ENCODE measurements around the gene RAB29.
"Not testable (repeated sequence)": the region's sequence is repeated elsewhere in the genome, so short reads cannot be mapped to it uniquely, and the experiment has no call there.

Gene RAB29

GRCh38 chr1:205760606-205761005 is 14.7 kb downstream of the RAB29 start:
- DNase-seq, result no peak

- no peak for DNase-seq
These were observed 18.7 kb downstream of the RAB29 start for GRCh38 chr1:205756552-205756951.

- DNase-seq, result no peak
These were observed 20.4 kb downstream of the RAB29 start for GRCh38 chr1:205754857-205755256.

- no peak for DNase-seq
These were observed 24.1 kb downstream of the RAB29 start for GRCh38 chr1:205751036-205751651.

GRCh38 chr1:205750138-205751035 is 24.9 kb downstream of the RAB29 start, which contains the start of gene NUCKS1:
Gene NUCKS1, minus strand, starts transcription at chr1:205750182. Its CDS starts 209 bp downstream, at chr1:205749973.
- peak; percentile 96 for DNase-seq

- DNase-seq, result peak; percentile 93
These were observed 25.8 kb downstream of the RAB29 start for GRCh38 chr1:205749234-205750137.

- no peak for DNase-seq
These were observed 26.7 kb downstream of the RAB29 start for GRCh38 chr1:205748403-205749233.

GRCh38 chr1:205746757-205747412 is 28.4 kb downstream of the RAB29 start:
- DNase-seq, result no peak

- no peak for DNase-seq
These were observed 30.9 kb downstream of the RAB29 start for GRCh38 chr1:205744403-205744802.

GRCh38 chr1:205743977-205744376 is 31.3 kb downstream of the RAB29 start:
- DNase-seq, result no peak

GRCh38 chr1:205741681-205742080 is 33.6 kb downstream of the RAB29 start:
- no peak for DNase-seq

GRCh38 chr1:205739348-205740160 is 35.7 kb downstream of the RAB29 start:
- no peak for DNase-seq

- no peak for DNase-seq
These were observed 40.1 kb downstream of the RAB29 start for GRCh38 chr1:205735218-205735617.

- DNase-seq, result no peak
These were observed 41.7 kb downstream of the RAB29 start for GRCh38 chr1:205733438-205734175.

- no peak for DNase-seq
These were observed 45.2 kb downstream of the RAB29 start for GRCh38 chr1:205729945-205730610.

GRCh38 chr1:205726619-205727125 is 48.6 kb downstream of the RAB29 start:
- DNase-seq, result no peak

- no peak for DNase-seq
These were observed 49.8 kb downstream of the RAB29 start for GRCh38 chr1:205725514-205725913.

- not testable (repeated sequence) for DNase-seq
These were observed 54.5 kb downstream of the RAB29 start for GRCh38 chr1:205720740-205721139.

- no peak for DNase-seq
These were observed 55.5 kb downstream of the RAB29 start for GRCh38 chr1:205719762-205720161.

Data from activated CD4-positive, alpha-beta T cell treated with anti-CD3 and anti-CD28 coated beads, Interleukin-2, amount 50 U/mL, for 1 hour (primary cell).